GM23338 (cell line): ENCODE data around the gene FGFR3. TPM values are rescaled to one million over a fixed set of nuclear protein-coding genes. Genes with fewer than 3 reads are reported as not detected.

Source experiments
- ATAC-seq: fragments of 200-7000 bp; cut with Tn5 transposase; 3 replicates; pipeline ENCODE4 v1.9.1; 2020
- DNase-seq: peaks from one replicate; pipeline ENCODE4 v3.0.0-alpha.2; 2015; ENCODE audit warnings: low spot score
- H2AFZ ChIP-seq: fragments of 200-600 bp; sonication (generic); 2 replicates; pipeline ENCODE4 v1.8.0; 2016; ENCODE audit warnings: antibody characterized with exemption, mild to moderate bottlenecking, moderate library complexity
- H3F3A ChIP-seq: fragments of 200-600 bp; sonication (generic); replicated peaks from 2 replicates; pipeline ENCODE4 v1.8.0; 2017; ENCODE audit warnings: antibody characterized with exemption, mixed run types, low read depth
- H3K27ac ChIP-seq: fragments of 200-600 bp; sonication (generic); 2 replicates; pipeline ENCODE4 v1.6.1; 2016; ENCODE audit warnings: low read depth
- H3K27me3 ChIP-seq: fragments of 200-600 bp; sonication (generic); 2 replicates; pipeline ENCODE4 v1.8.0; 2016; ENCODE audit warnings: mild to moderate bottlenecking, mixed run types, moderate library complexity; ENCODE audit not compliant: insufficient read depth
- H3K36me3 ChIP-seq: fragments of 200-600 bp; sonication (generic); 2 replicates; pipeline ENCODE4 v1.8.0; 2016; ENCODE audit warnings: mild to moderate bottlenecking; ENCODE audit not compliant: insufficient read depth
- H3K4me1 ChIP-seq: fragments of 200-600 bp; sonication (generic); 2 replicates; pipeline ENCODE4 v1.8.0; 2016; ENCODE audit warnings: mild to moderate bottlenecking, moderate library complexity; ENCODE audit not compliant: insufficient read depth
- H3K4me2 ChIP-seq: fragments of 200-600 bp; sonication (generic); 2 replicates; pipeline ENCODE4 v1.7.1; 2017; ENCODE audit warnings: mixed run types
- H3K4me3 ChIP-seq: fragments of 200-600 bp; sonication (generic); 2 replicates; pipeline ENCODE4 v1.6.1; 2016; ENCODE audit warnings: mixed run types
- H3K79me2 ChIP-seq: fragments of 200-600 bp; sonication (generic); replicated peaks from 2 replicates; pipeline ENCODE4 v1.8.0; 2017; ENCODE audit warnings: mild to moderate bottlenecking; ENCODE audit not compliant: insufficient read depth
- H3K9me2 ChIP-seq: fragments of 200-600 bp; sonication (generic); 2 replicates; pipeline ENCODE4 v1.8.0; 2017; ENCODE audit not compliant: insufficient read depth
- H4K20me1 ChIP-seq: fragments of 200-600 bp; sonication (generic); replicated peaks from 2 replicates; pipeline ENCODE4 v1.8.0; 2017; ENCODE audit warnings: mild to moderate bottlenecking; ENCODE audit not compliant: insufficient read depth
- H3K27ac Mint-ChIP-seq: 2 replicates; pipeline ENCODE4 v1.8.0; 2020; ENCODE audit warnings: inconsistent platforms, mild to moderate bottlenecking, moderate library complexity, mixed read lengths
- H3K27me3 Mint-ChIP-seq: 3 replicates; pipeline ENCODE4 v1.8.0; 2022; ENCODE audit warnings: low read depth, mild to moderate bottlenecking, moderate library complexity, mixed read lengths, inconsistent platforms; ENCODE audit not compliant: insufficient read depth, poor library complexity
- H3K36me3 Mint-ChIP-seq: 3 replicates; pipeline ENCODE4 v1.8.0; 2021; ENCODE audit warnings: low read depth, mild to moderate bottlenecking, inconsistent platforms, moderate library complexity, mixed read lengths
- H3K4me1 Mint-ChIP-seq: 3 replicates; pipeline ENCODE4 v1.8.0; 2020; ENCODE audit warnings: mild to moderate bottlenecking, inconsistent platforms, mixed read lengths
- H3K4me3 Mint-ChIP-seq: 3 replicates; pipeline ENCODE4 v1.8.0; 2021; ENCODE audit warnings: moderate library complexity, mild to moderate bottlenecking, inconsistent platforms, mixed read lengths
- H3K9me3 Mint-ChIP-seq: 3 replicates; pipeline ENCODE4 v1.8.0; 2020; ENCODE audit warnings: moderate library complexity, mild to moderate bottlenecking, inconsistent platforms, mixed read lengths
- CREB1 ChIP-seq: fragments of 250-450 bp; sonication (Bioruptor Pico); IDR thresholded peaks from 2 replicates; pipeline ENCODE4 v1.5.0; 2020; ENCODE audit warnings: low read depth, mild to moderate bottlenecking, moderate library complexity
- CTCF ChIP-seq, 2 experiments: fragments of 200-600 bp in 1 of 2; sonication (generic) in 1 of 2; conservative IDR thresholded peaks; 2 replicates each; pipeline versions ENCODE4 v1.5.1 to v1.6.1; 2016 to 2017; ENCODE audit warnings: antibody characterized with exemption in 2 of 2, low read depth in 2 of 2, mild to moderate bottlenecking in 2 of 2, moderate library complexity in 1 of 2
- ETS1 ChIP-seq: IDR thresholded peaks from 2 replicates; pipeline ENCODE4 v1.6.1; 2016; ENCODE audit warnings: antibody characterized with exemption
- EZH2 ChIP-seq: fragments of 200-600 bp; sonication (generic); IDR thresholded peaks from one replicate; pipeline ENCODE4 v1.8.0; 2017; ENCODE audit warnings: antibody characterized with exemption, mild to moderate bottlenecking, low read depth; ENCODE audit not compliant: unreplicated experiment
- JUNB ChIP-seq: IDR thresholded peaks from one replicate; pipeline ENCODE4 v1.6.1; 2016; ENCODE audit warnings: antibody characterized with exemption; ENCODE audit not compliant: unreplicated experiment
- NANOG ChIP-seq: IDR thresholded peaks from 2 replicates; pipeline ENCODE4 v1.6.1; 2016; ENCODE audit warnings: antibody characterized with exemption, borderline replicate concordance
- POLR2AphosphoS5 ChIP-seq: IDR thresholded peaks from 2 replicates; pipeline ENCODE4 v1.6.1; 2016; ENCODE audit warnings: antibody characterized with exemption, low read depth
- REST ChIP-seq: IDR thresholded peaks from one replicate; pipeline ENCODE4 v1.6.1; 2018; ENCODE audit warnings: antibody characterized with exemption; ENCODE audit not compliant: unreplicated experiment
- STAT1 ChIP-seq: IDR thresholded peaks from one replicate; pipeline ENCODE4 v1.6.1; 2016; ENCODE audit warnings: antibody characterized with exemption; ENCODE audit not compliant: unreplicated experiment
- ZNF114 ChIP-seq: fragments of 250-450 bp; sonication (Bioruptor Pico); IDR thresholded peaks from 2 replicates; pipeline ENCODE4 v1.5.0; 2020; ENCODE audit warnings: mild to moderate bottlenecking, moderate library complexity
- ZNF331 ChIP-seq: fragments of 250-450 bp; sonication (Bioruptor Pico); IDR thresholded peaks from 2 replicates; pipeline ENCODE4 v1.5.0; 2020; ENCODE audit warnings: low read depth, mild to moderate bottlenecking, moderate library complexity
- polyA plus RNA-seq: library from polyadenylated mRNA; unstranded; fragments of >200 nt; fragmentation: Nextera tagmentation; extraction: Ambion mirVana; gene quantifications from 2 replicates; pipeline ENCODE4 v1.2.1, GENCODE V29; 2016
- total RNA-seq: library from RNA; depleted of rRNA; stranded (reverse); fragments of >200 nt; shearing (Covaris generic); gene quantifications from 2 replicates; pipeline ENCODE4 v1.2.3, GENCODE V29; 2014
- TF ChIP-seq, protein P1 (sequence below): fragments of 250-450 bp; sonication (Bioruptor Pico); IDR thresholded peaks from 2 replicates; pipeline ENCODE4 v1.5.0; 2020; ENCODE audit warnings: mild to moderate bottlenecking, moderate library complexity

The FGFR3 gene
- total and polyA plus RNA-seq, 2 experiments from 2014 or later = 3.6 to 17.4 TPM

GRCh38 chr4:1784395-1784788, 8.7 kb upstream of the FGFR3 start:
- Mint-ChIP-seq H3K9me3 (no peaks in the 10 kb centered on the region), H3K36me3 (no peaks in the 10 kb centered on the region), H3K27me3 (peaks cover 8% of the 10 kb centered on the region), H3K4me1 (peaks cover 2% of the 10 kb centered on the region; the same call in 2 of the 3 replicates), H3K27ac (no peak overlapping the region), H3K4me3 (no peak overlapping the region)
- H2AFZ ChIP-seq = no peak overlapping the region
- H3K4me1 ChIP-seq = no peaks in the 10 kb centered on the region; the same call in 1 of the 2 replicates
- 0 out of 2 replicates have a peak, but pooled peaks cover 3% of the 10 kb centered on the region for H3F3A ChIP-seq
- H3K4me2 ChIP-seq = no peak overlapping the region
- TF ChIP-seq JUNB (no peak), EZH2 (no peak), STAT1 (no peak), NANOG (no peak), CREB1 (no peak), REST (no peak), CTCF (conservative IDR thresholded peaks at IDR 0.05; ENCODE audit: low read depth in 2 of 2) (no peak), ETS1 (no peak), ZNF331 (no peak), POLR2AphosphoS5 (no peak), ZNF114 (CRISPR knock-in tag) (no peak)
- TF ChIP-seq, protein P1, sequence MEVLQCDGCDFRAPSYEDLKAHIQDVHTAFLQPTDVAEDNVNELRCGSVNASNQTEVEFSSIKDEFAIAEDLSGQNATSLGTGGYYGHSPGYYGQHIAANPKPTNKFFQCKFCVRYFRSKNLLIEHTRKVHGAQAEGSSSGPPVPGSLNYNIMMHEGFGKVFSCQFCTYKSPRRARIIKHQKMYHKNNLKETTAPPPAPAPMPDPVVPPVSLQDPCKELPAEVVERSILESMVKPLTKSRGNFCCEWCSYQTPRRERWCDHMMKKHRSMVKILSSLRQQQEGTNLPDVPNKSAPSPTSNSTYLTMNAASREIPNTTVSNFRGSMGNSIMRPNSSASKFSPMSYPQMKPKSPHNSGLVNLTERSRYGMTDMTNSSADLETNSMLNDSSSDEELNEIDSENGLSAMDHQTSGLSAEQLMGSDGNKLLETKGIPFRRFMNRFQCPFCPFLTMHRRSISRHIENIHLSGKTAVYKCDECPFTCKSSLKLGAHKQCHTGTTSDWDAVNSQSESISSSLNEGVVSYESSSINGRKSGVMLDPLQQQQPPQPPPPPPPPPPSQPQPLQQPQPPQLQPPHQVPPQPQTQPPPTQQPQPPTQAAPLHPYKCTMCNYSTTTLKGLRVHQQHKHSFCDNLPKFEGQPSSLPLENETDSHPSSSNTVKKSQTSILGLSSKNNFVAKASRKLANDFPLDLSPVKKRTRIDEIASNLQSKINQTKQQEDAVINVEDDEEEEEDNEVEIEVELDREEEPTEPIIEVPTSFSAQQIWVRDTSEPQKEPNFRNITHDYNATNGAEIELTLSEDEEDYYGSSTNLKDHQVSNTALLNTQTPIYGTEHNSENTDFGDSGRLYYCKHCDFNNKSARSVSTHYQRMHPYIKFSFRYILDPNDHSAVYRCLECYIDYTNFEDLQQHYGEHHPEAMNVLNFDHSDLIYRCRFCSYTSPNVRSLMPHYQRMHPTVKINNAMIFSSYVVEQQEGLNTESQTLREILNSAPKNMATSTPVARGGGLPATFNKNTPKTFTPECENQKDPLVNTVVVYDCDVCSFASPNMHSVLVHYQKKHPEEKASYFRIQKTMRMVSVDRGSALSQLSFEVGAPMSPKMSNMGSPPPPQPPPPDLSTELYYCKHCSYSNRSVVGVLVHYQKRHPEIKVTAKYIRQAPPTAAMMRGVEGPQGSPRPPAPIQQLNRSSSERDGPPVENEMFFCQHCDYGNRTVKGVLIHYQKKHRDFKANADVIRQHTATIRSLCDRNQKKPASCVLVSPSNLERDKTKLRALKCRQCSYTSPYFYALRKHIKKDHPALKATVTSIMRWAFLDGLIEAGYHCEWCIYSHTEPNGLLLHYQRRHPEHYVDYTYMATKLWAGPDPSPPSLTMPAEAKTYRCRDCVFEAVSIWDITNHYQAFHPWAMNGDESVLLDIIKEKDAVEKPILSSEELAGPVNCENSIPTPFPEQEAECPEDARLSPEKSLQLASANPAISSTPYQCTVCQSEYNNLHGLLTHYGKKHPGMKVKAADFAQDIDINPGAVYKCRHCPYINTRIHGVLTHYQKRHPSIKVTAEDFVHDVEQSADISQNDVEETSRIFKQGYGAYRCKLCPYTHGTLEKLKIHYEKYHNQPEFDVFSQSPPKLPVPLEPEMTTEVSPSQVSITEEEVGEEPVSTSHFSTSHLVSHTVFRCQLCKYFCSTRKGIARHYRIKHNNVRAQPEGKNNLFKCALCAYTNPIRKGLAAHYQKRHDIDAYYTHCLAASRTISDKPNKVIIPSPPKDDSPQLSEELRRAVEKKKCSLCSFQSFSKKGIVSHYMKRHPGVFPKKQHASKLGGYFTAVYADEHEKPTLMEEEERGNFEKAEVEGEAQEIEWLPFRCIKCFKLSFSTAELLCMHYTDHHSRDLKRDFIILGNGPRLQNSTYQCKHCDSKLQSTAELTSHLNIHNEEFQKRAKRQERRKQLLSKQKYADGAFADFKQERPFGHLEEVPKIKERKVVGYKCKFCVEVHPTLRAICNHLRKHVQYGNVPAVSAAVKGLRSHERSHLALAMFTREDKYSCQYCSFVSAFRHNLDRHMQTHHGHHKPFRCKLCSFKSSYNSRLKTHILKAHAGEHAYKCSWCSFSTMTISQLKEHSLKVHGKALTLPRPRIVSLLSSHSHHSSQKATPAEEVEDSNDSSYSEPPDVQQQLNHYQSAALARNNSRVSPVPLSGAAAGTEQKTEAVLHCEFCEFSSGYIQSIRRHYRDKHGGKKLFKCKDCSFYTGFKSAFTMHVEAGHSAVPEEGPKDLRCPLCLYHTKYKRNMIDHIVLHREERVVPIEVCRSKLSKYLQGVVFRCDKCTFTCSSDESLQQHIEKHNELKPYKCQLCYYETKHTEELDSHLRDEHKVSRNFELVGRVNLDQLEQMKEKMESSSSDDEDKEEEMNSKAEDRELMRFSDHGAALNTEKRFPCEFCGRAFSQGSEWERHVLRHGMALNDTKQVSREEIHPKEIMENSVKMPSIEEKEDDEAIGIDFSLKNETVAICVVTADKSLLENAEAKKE = no peak
- no peak overlapping the region for H3K27ac ChIP-seq
- H4K20me1 ChIP-seq = no peaks in the 10 kb centered on the region
- no peaks in the 10 kb centered on the region for H3K36me3 ChIP-seq
- H3K27me3 ChIP-seq = no peaks in the 10 kb centered on the region
- DNase-seq (no peak), ATAC-seq (no peak)
- no peaks in the 10 kb centered on the region for H3K9me2 ChIP-seq
- H3K4me3 ChIP-seq = no peak overlapping the region
- no peaks in the 10 kb centered on the region for H3K79me2 ChIP-seq
